IMR-90 (cell line): ENCODE data around the gene CBY1.

Experiments
- POLR2A ChIP-seq: IDR thresholded peaks from 2 replicates; pipeline ENCODE4 v1.6.1; 2012; ENCODE audit warnings: mild to moderate bottlenecking, low read depth, low read length
- RFX5 ChIP-seq: IDR thresholded peaks from 2 replicates; pipeline ENCODE4 v1.8.0; 2012; ENCODE audit warnings: low read depth, mild to moderate bottlenecking, low read length, moderate library complexity
- TF ChIP-seq, protein P1 (sequence below): conservative IDR thresholded peaks from 2 replicates; pipeline ENCODE4 v1.5.1; 2012; ENCODE audit warnings: mild to moderate bottlenecking, low read depth, low read length, improper control_type of control experiment

DNA sequence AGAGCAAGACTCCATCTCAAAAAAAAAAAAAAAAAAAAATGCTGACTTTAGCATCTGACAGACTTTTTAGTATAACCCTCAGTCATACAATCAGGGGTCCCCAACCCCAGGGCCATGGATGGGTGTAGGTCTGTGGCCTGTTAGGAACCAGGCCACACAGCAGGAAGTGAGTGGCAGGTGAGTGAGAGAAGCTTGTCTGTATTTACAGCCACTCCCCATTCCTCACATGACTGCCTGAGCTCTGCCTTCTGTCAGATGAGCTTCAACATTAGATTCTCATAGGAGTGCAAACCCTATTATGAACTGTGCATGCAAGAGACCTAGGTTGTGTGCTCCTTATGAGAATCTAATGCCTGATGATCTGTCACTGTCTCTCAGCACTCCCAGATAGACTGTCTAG is 3.6 kb upstream of the CBY1 start:
- TF ChIP-seq RFX5 (no peak), POLR2A (no peak)
- TF ChIP-seq, protein P1, sequence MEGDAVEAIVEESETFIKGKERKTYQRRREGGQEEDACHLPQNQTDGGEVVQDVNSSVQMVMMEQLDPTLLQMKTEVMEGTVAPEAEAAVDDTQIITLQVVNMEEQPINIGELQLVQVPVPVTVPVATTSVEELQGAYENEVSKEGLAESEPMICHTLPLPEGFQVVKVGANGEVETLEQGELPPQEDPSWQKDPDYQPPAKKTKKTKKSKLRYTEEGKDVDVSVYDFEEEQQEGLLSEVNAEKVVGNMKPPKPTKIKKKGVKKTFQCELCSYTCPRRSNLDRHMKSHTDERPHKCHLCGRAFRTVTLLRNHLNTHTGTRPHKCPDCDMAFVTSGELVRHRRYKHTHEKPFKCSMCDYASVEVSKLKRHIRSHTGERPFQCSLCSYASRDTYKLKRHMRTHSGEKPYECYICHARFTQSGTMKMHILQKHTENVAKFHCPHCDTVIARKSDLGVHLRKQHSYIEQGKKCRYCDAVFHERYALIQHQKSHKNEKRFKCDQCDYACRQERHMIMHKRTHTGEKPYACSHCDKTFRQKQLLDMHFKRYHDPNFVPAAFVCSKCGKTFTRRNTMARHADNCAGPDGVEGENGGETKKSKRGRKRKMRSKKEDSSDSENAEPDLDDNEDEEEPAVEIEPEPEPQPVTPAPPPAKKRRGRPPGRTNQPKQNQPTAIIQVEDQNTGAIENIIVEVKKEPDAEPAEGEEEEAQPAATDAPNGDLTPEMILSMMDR: no peak
